SK-N-SH (cell line): ENCODE data around the gene PTPRN. TPM values are rescaled to one million over a fixed set of nuclear protein-coding genes. Genes with fewer than 3 reads are reported as not detected.

Source experiments
- CTCF ChIA-PET: fragments of 300-600, 350-600 bp; formaldehyde crosslinking; extraction: SDS; loops from one replicate; lab custom pipeline; 2021; lab: Yijun Ruan, JAX
- POLR2A ChIA-PET: fragments of 350-600 bp; sonication (Branson Sonifier 250); formaldehyde crosslinking; extraction: SDS; loops from one replicate; lab custom pipeline; 2020; ENCODE audit warnings: antibody characterized with exemption, inconsistent platforms; lab: Yijun Ruan, JAX
- DNase-seq: peaks from one replicate; pipeline ENCODE4 v3.0.0; 2012
- H2AFZ ChIP-seq: fragments of 200-600 bp; sonication (generic); 2 replicates; pipeline ENCODE4 v1.8.1; 2016; ENCODE audit warnings: antibody characterized with exemption, mild to moderate bottlenecking, low read depth
- H3F3A ChIP-seq: fragments of 200-600 bp; sonication (generic); replicated peaks from 2 replicates; pipeline ENCODE3; 2016; ENCODE audit warnings: antibody characterized with exemption, mild to moderate bottlenecking; ENCODE audit not compliant: insufficient read depth
- H3K27ac ChIP-seq, 2 experiments: fragments of 200-500 bp in 1 of 2; fragments of 200-600 bp in 1 of 2; sonication (Bioruptor generic) in 1 of 2; sonication (generic), shearing (Covaris generic) in 1 of 2; 2 replicates each; pipeline versions ENCODE4 v1.5.1 to v1.6.1; 2014 to 2016; ENCODE audit warnings: low read depth in 2 of 2, inconsistent platforms in 1 of 2, low read length in 1 of 2, mild to moderate bottlenecking in 1 of 2, mixed read lengths in 1 of 2
- H3K27me3 ChIP-seq: fragments of 200-600 bp; sonication (generic), shearing (Covaris generic); 2 replicates; pipeline ENCODE4 v1.6.1; 2016; ENCODE audit warnings: mixed run types; ENCODE audit not compliant: insufficient read depth
- H3K36me3 ChIP-seq, 2 experiments: fragments of 200-500 bp in 1 of 2; fragments of 200-600 bp in 1 of 2; sonication (Bioruptor generic) in 1 of 2; sonication (generic) in 1 of 2; replicated peaks in 1 of 2; 2 replicates each; pipeline versions ENCODE3 to v1.5.1; 2014 to 2016; ENCODE audit warnings: low read length in 1 of 2, mild to moderate bottlenecking in 1 of 2; ENCODE audit not compliant: insufficient read depth in 2 of 2, control insufficient read depth in 1 of 2
- H3K4me1 ChIP-seq, 2 experiments: fragments of 200-500 bp in 1 of 2; fragments of 200-600 bp in 1 of 2; sonication (Bioruptor generic) in 1 of 2; sonication (generic), shearing (Covaris generic) in 1 of 2; 2 replicates each; pipeline versions ENCODE4 v1.5.1 to v1.6.1; 2014 to 2016; ENCODE audit warnings: low read depth in 1 of 2, low read length in 1 of 2, mixed run types in 1 of 2; ENCODE audit not compliant: insufficient read depth in 2 of 2, control insufficient read depth in 1 of 2
- H3K4me2 ChIP-seq: fragments of 200-600 bp; sonication (generic), shearing (Covaris generic); 2 replicates; pipeline ENCODE4 v1.6.1; 2017; ENCODE audit warnings: mixed run types
- H3K4me3 ChIP-seq, 2 experiments: fragments of 200-500 bp in 1 of 2; fragments of 200-600 bp in 1 of 2; sonication (Bioruptor generic) in 1 of 2; sonication (generic), shearing (Covaris generic) in 1 of 2; 2 replicates each; pipeline versions ENCODE4 v1.5.1 to v1.8.1; 2014 to 2016; ENCODE audit warnings: low read depth in 2 of 2, inconsistent platforms in 1 of 2, low read length in 1 of 2, mild to moderate bottlenecking in 1 of 2, mixed read lengths in 1 of 2, moderate library complexity in 1 of 2
- H3K79me2 ChIP-seq: fragments of 200-600 bp; sonication (generic); 2 replicates; pipeline ENCODE4 v1.8.1; 2017; ENCODE audit warnings: mild to moderate bottlenecking; ENCODE audit not compliant: insufficient read depth
- H3K9ac ChIP-seq: fragments of 200-600 bp; sonication (generic); 2 replicates; pipeline ENCODE4 v1.6.1; 2017; ENCODE audit warnings: mixed run types
- H3K9me2 ChIP-seq: fragments of 200-600 bp; sonication (generic); 2 replicates; pipeline ENCODE4 v1.6.1; 2017; ENCODE audit warnings: mixed run types
- H3K9me3 ChIP-seq: fragments of 200-600 bp; sonication (generic); 2 replicates; pipeline ENCODE4 v1.6.1; 2017; ENCODE audit warnings: mixed run types, mild to moderate bottlenecking, moderate library complexity
- H4K20me1 ChIP-seq: fragments of 200-600 bp; sonication (generic); 2 replicates; pipeline ENCODE4 v1.6.1; 2017; ENCODE audit warnings: mild to moderate bottlenecking, mixed run types; ENCODE audit not compliant: insufficient read depth
- CHD2 ChIP-seq: fragments of 150-350 bp; IDR thresholded peaks from 2 replicates; pipeline ENCODE4 v1.6.1; 2018; ENCODE audit warnings: low read length; ENCODE audit not compliant: partially characterized antibody
- ELF1 ChIP-seq: IDR thresholded peaks from 2 replicates; pipeline ENCODE4 v1.4.0; 2012
- EZH2phosphoT487 ChIP-seq: fragments of 200-600 bp; sonication (generic); IDR thresholded peaks from 2 replicates; pipeline ENCODE4 v1.6.1; 2017; ENCODE audit warnings: low read depth, mixed run types, mild to moderate bottlenecking, antibody characterized with exemption, moderate library complexity, borderline replicate concordance
- GABPA ChIP-seq: IDR thresholded peaks from 2 replicates; pipeline ENCODE4 v1.4.0; 2012; ENCODE audit warnings: low read depth, mild to moderate bottlenecking
- JUND ChIP-seq: IDR thresholded peaks from 2 replicates; pipeline ENCODE4 v1.4.0; 2012
- MXI1 ChIP-seq: IDR thresholded peaks from 2 replicates; pipeline ENCODE4 v1.6.1; 2012; ENCODE audit warnings: mild to moderate bottlenecking, low read depth, low read length, improper control_type of control experiment
- NFIC ChIP-seq: IDR thresholded peaks from 2 replicates; pipeline ENCODE4 v1.4.0; 2012; ENCODE audit warnings: borderline replicate concordance
- NRF1 ChIP-seq: IDR thresholded peaks from 2 replicates; pipeline ENCODE4 v1.6.1; 2012; ENCODE audit warnings: low read depth, mild to moderate bottlenecking, low read length
- PBX3 ChIP-seq: IDR thresholded peaks from 2 replicates; pipeline ENCODE4; 2012
- RAD21 ChIP-seq: IDR thresholded peaks from 2 replicates; pipeline ENCODE4 v1.6.1; 2012; ENCODE audit warnings: mild to moderate bottlenecking, low read length
- RCOR1 ChIP-seq: fragments of 150-350 bp; IDR thresholded peaks from 2 replicates; pipeline ENCODE4 v1.6.1; 2017; ENCODE audit warnings: antibody characterized with exemption, low read length
- RFX5 ChIP-seq: IDR thresholded peaks from 2 replicates; pipeline ENCODE4 v1.6.1; 2012; ENCODE audit warnings: mild to moderate bottlenecking, improper control_type of control experiment, low read length
- RXRA ChIP-seq: IDR thresholded peaks from 2 replicates; pipeline ENCODE4 v1.4.0; 2012; ENCODE audit warnings: low read depth, mild to moderate bottlenecking, borderline replicate concordance
- TEAD4 ChIP-seq: IDR thresholded peaks from 2 replicates; pipeline ENCODE4 v1.4.0; 2012; ENCODE audit warnings: mild to moderate bottlenecking, borderline replicate concordance; ENCODE audit not compliant: insufficient read depth
- USF2 ChIP-seq: fragments of 150-350 bp; IDR thresholded peaks from 2 replicates; pipeline ENCODE4 v1.6.1; 2017; ENCODE audit warnings: antibody characterized with exemption, low read length, low read depth, borderline replicate concordance
- YY1 ChIP-seq: IDR thresholded peaks from 2 replicates; pipeline ENCODE4 v1.4.0; 2012; ENCODE audit warnings: low read depth, mild to moderate bottlenecking
- ZBTB33 ChIP-seq: IDR thresholded peaks from 2 replicates; pipeline ENCODE4 v1.4.0; 2012; ENCODE audit warnings: low read depth, borderline replicate concordance
- WGBS: methylation state at CpG from one replicate; pipeline ENCODE4 v1.1.6; 2017; ENCODE audit warnings: low lambda C conversion rate; 5-methylcytosine and 5-hydroxymethylcytosine counted together
- polyA plus RNA-seq, 3 experiments: library from polyadenylated mRNA; depleted of rRNA; stranded (reverse); fragments of >200 nt; gene quantifications; 2 replicates each; pipeline ENCODE4 v1.2.3, GENCODE V29; 2012
- TF ChIP-seq, protein P1 (sequence below): fragments of 150-350 bp; IDR thresholded peaks from 2 replicates; pipeline ENCODE4 v1.6.1; 2016; ENCODE audit warnings: mild to moderate bottlenecking, low read depth, low read length
- TF ChIP-seq, protein P2 (sequence below): IDR thresholded peaks from 2 replicates; pipeline ENCODE4 v1.4.0; 2012; ENCODE audit warnings: low read depth

Gene PTPRN
- polyA plus RNA-seq, 1 of the 3 experiments (the other 2 are of a cell fraction), result 9.5 TPM

- POLR2A ChIA-PET, result interaction anchor here (0.5 to 2.9 kb wide), 12 partner anchors 10 to 297 kb away, joined by 3 to 23 read pairs (median 6); partner anchors contain the start of genes ABCB6, ANKZF1, ATG9A and CNPPD1
- H3F3A ChIP-seq, result peaks cover 15% of the 10 kb centered on the region
- H3K9me2 ChIP-seq, result no peaks in the 10 kb centered on the region
- peak overlapping the region; percentile 73 for H2AFZ ChIP-seq
- DNase-seq, result no peak
- peak overlapping the region; percentile 78 to 92 for H3K27ac ChIP-seq
- H3K79me2 ChIP-seq, result peaks cover 20% of the 10 kb centered on the region
- no peaks in the 10 kb centered on the region for H4K20me1 ChIP-seq
- H3K27me3 ChIP-seq, result no peaks in the 10 kb centered on the region
- H3K9me3 ChIP-seq, result no peaks in the 10 kb centered on the region
- TF ChIP-seq RCOR1, result 0 out of 2 replicates have a peak, but pooled peaks have one; percentile 7
- TF ChIP-seq MXI1, result no peak
- no peak for TF ChIP-seq RXRA
- TF ChIP-seq, all 33 proteins: peak for 1
- Histone ChIP-seq H3K4me2 (peak overlapping the region; percentile 91), H3K4me1 (peaks cover 10 to 26% of the 10 kb centered on the region in 2 experiments), H3K9ac (peak overlapping the region; percentile 94), H3K36me3 (peaks cover 6 to 20% of the 10 kb centered on the region in 2 experiments), H3K4me3 (peak overlapping the region; percentile 84 to 97)
- CTCF ChIA-PET, result interaction anchor here (1.0 to 3.2 kb wide), 10 partner anchors 11 to 264 kb away, joined by 3 to 20 read pairs (median 4); partner anchors contain the start of gene NHEJ1
- 21% methylated on average over 6 of the region's 6 CpGs for WGBS
Observed at GRCh38 chr2:219244789-219245147, 64.4 kb downstream of the PTPRN start.

GRCh38 chr2:219243291-219243761 lies 65.9 kb downstream of the PTPRN start:
- H4K20me1 ChIP-seq, result no peaks in the 10 kb centered on the region

More at GRCh38 chr2:219243291-219243761, 65.9 kb downstream of the PTPRN start:
- no peak for TF ChIP-seq PBX3
- no peak for TF ChIP-seq RAD21
- TF ChIP-seq RCOR1, result no peak
- TF ChIP-seq RFX5, result no peak
- no peak for TF ChIP-seq YY1
- no peak for TF ChIP-seq ZBTB33
- TF ChIP-seq RXRA, result no peak
- TF ChIP-seq, protein P1, sequence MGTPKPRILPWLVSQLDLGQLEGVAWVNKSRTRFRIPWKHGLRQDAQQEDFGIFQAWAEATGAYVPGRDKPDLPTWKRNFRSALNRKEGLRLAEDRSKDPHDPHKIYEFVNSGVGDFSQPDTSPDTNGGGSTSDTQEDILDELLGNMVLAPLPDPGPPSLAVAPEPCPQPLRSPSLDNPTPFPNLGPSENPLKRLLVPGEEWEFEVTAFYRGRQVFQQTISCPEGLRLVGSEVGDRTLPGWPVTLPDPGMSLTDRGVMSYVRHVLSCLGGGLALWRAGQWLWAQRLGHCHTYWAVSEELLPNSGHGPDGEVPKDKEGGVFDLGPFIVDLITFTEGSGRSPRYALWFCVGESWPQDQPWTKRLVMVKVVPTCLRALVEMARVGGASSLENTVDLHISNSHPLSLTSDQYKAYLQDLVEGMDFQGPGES, result no peak
- no peak for TF ChIP-seq JUND
- TF ChIP-seq CHD2, result no peak
- TF ChIP-seq GABPA, result no peak
- TF ChIP-seq ELF1, result no peak
- no peak for TF ChIP-seq USF2
- no peak for TF ChIP-seq NRF1
- no peak for TF ChIP-seq NFIC
- no peak for TF ChIP-seq MXI1
- TF ChIP-seq EZH2phosphoT487, result no peak
- no peak for TF ChIP-seq TEAD4
- TF ChIP-seq, protein P2, sequence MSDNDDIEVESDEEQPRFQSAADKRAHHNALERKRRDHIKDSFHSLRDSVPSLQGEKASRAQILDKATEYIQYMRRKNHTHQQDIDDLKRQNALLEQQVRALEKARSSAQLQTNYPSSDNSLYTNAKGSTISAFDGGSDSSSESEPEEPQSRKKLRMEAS, result no peak
- Histone ChIP-seq H3K4me3 (no peak overlapping the region), H3K9ac (no peak overlapping the region), H3K79me2 (peaks cover 20% of the 10 kb centered on the region), H3K9me3 (no peaks in the 10 kb centered on the region), H3F3A (peaks cover under 1% of the 10 kb centered on the region), H3K9me2 (no peaks in the 10 kb centered on the region), H3K4me1 (peaks cover 0 to 21% of the 10 kb centered on the region in 2 experiments; a peak in 2 of 4 replicates), H2AFZ (no peak overlapping the region), H3K36me3 (peaks cover 6 to 30% of the 10 kb centered on the region in 2 experiments), H3K27ac (no peak overlapping the region), H3K27me3 (no peaks in the 10 kb centered on the region), H3K4me2 (no peak overlapping the region)
- ChIA-PET POLR2A (no interaction called here), CTCF (interaction anchor here (0.8 to 1.1 kb wide), 2 partner anchors 9 to 50 kb away, joined by 3 read pairs; partner anchors contain the start of gene TUBA4B)
- 90% methylated on average over 25 of the region's 28 CpGs for WGBS
- DNase-seq, result no peak
